Measurements from ENCODE around the gene FBXO44. TPM values are rescaled to one million over a fixed set of nuclear protein-coding genes. Genes with fewer than 3 reads are reported as not detected.

The FBXO44 gene
- total RNA-seq, 1 experiment from 2014 or later: 60.9 TPM

DNA sequence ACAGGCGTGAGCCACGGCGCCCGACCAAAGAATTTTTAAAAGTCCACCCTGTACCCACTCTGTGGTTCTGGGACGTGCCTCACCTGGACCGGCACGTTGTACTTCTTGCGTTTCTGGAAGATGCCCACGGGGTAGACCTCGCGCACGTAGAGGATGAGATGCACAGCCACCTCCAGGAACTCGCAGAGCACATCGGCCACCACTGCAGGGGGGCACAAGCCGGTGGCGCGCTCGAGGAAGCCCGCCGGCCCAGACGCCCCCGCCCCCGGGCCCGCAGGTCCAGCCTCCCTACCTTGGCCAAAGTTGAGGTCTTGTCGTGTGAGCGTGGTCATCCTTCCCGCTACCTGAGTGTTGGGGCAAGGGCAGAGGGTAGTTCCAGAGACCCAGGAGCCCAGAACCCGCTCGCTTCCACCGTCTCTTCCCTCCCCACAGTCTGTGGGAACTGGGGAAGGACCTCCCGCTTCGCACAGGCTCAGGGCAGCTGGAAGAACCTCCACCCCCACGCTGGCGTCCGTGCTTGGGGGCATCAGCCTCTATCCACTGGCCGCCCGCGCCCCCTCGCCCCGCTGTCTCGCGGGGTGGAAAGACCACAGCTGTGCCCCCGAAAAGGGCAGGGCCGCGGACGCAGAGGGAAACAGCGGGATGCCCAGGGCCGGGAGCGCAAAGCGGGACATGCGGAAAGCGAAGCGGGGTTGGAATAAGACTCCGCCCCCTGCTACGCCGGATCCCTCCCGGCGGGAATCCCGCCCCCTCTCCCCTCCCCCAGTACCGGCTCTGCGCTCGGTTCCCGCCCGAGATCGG, 25.8 kb downstream of the FBXO44 start:
- intact Hi-C loops (cut with micrococcal nuclease): no loop called here
- H3K79me2 ChIP-seq (ENCODE audit: insufficient read depth, low read length): peaks cover 14% of the 10 kb centered on the region; the same call in 1 of the 2 replicates
- no peak for DNase-seq (ENCODE audit: low read depth, low spot score)
- peaks cover 11 to 12% of the 10 kb centered on the region in 2 experiments; a peak in 3 of 4 replicates for H3K36me3 ChIP-seq (ENCODE audit: control insufficient read depth in 1 of 2, insufficient read depth in 2 of 2, low read length in 2 of 2)
- peak overlapping the region; percentile 98 for H3K4me2 ChIP-seq (ENCODE audit: low read length)
- ATAC-seq: peak; percentile 73
- BruUV-seq (replicated peaks): TSS peak; percentile 54
- no peak overlapping the region for H2AFZ ChIP-seq (ENCODE audit: low read depth, low read length, poor library complexity, severe bottlenecking)
- H3K9me2 ChIP-seq (ENCODE audit: insufficient read depth): no peaks in the 10 kb centered on the region
- ChIA-PET CTCF (interaction anchor here (1.2 to 2.1 kb wide), 3 partner anchors 16 to 643 kb away, joined by 3 to 9 read pairs (median 4); partner anchors contain the start of gene FBXO6), RAD21 (ENCODE audit: low non-redundant PET in 1 of 2, low total read pairs in 2 of 2, uncharacterized antibody in 2 of 2, unreplicated experiment in 2 of 2) (no interaction called here), POLR2A (interaction anchor here (1.5 to 2.0 kb wide), 2 partner anchors 10 to 27 kb away, joined by 4 to 14 read pairs; partner anchors contain the start of gene DRAXIN)
- H3K4me1 ChIP-seq (ENCODE audit: control insufficient read depth in 1 of 2, insufficient read depth in 2 of 2, low read length in 2 of 2): peaks cover 15 to 24% of the 10 kb centered on the region in 2 experiments; a peak in 3 of 4 replicates
- peak overlapping the region; percentile 89 to 96 for H3K4me3 ChIP-seq (replicated peaks in 1 of 2; ENCODE audit: low read depth in 1 of 2, low read length in 2 of 2)
- peak overlapping the region; percentile 90 for H3K9ac ChIP-seq (ENCODE audit: low read length)
- H3K27ac ChIP-seq (ENCODE audit: low read depth, low read length): peak overlapping the region; percentile 70
- H3K9me3 ChIP-seq (ENCODE audit: control insufficient read depth in 1 of 2, insufficient read depth in 1 of 2, low read depth in 1 of 2, low read length in 2 of 2): no peaks in the 10 kb centered on the region
- no peaks in the 10 kb centered on the region for H3K27me3 ChIP-seq (ENCODE audit: insufficient read depth, low read length)
- no peak for TF ChIP-seq FOSL1 (IDR thresholded peaks at IDR 0.05; ENCODE audit: low read depth)
- peak; percentile 60; the same call in 1 of the 2 replicates for TF ChIP-seq ZFX (IDR thresholded peaks at IDR 0.05)
- TF ChIP-seq POLR2AphosphoS5 (IDR thresholded peaks at IDR 0.05; ENCODE audit: low read depth, low read length): no peak
- H4K20me1 ChIP-seq (ENCODE audit: insufficient read depth): no peaks in the 10 kb centered on the region

DNA sequence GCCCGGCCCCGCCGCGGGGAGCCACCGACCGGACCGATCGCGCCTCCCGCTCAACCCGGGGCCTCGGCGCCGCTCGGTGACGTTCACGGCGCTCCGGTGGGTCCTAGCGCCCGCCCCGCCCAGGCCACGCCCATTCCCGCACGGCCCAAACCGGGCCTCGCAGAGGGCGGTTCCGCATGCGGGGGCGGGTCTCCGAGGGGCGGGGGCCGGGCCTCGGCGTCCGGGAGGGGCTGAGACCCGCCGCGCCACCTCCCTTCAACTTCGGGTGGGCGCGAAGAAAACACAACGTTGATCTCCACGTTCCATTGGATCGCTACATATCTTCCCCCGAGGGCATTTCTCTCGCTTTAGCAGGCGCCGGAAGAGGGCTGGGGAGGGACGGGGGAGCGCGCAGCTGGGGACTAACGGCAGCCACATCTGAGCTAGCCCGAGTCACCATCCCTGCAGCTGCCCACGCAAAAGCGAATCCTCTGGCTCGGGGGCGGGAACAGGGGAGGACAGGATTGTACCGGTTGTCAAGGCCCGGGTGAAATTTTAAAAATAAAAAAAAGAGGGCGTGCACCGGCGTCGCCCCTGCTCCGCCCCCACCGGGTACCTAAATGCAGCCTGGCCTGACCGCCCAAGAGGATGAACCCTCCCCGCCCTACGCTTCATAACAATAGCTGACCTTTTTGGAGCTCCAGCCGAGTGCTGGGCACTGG, 26.5 kb downstream of the FBXO44 start, which contains the start of gene MAD2L2:
Gene MAD2L2, minus strand, starts transcription at position 78 of the 701 bp plus-strand sequence. CDS start 547 bp downstream, outside the sequence.
- TF ChIP-seq RAD21 (IDR thresholded peaks at IDR 0.05; ENCODE audit: low read depth) (no peak), EGR1 (IDR thresholded peaks at IDR 0.05; ENCODE audit: low read depth) (peak; percentile 92), SIN3A (IDR thresholded peaks at IDR 0.05; ENCODE audit: low read depth) (no peak; the same call in 1 of the 2 replicates), FOSL1 (IDR thresholded peaks at IDR 0.05; ENCODE audit: low read depth) (peak; percentile 53; the same call in 1 of the 2 replicates), ZFX (IDR thresholded peaks at IDR 0.05) (0 out of 2 replicates have a peak, but pooled peaks have one; percentile 35), SP1 (IDR thresholded peaks at IDR 0.05; ENCODE audit: low read depth) (peak; percentile 90), POLR2A (IDR thresholded peaks at IDR 0.05; ENCODE audit: borderline replicate concordance, extremely low read depth, insufficient read depth, insufficient read length) (peak; percentile 67), YY1 (IDR thresholded peaks at IDR 0.05; ENCODE audit: extremely low read depth, insufficient replicate concordance, low read depth, low read length) (peak; percentile 49), TCF7L2 (IDR thresholded peaks at IDR 0.05; ENCODE audit: borderline replicate concordance, extremely low read depth, insufficient read depth, insufficient read length) (no peak), POLR2AphosphoS5 (IDR thresholded peaks at IDR 0.05; ENCODE audit: low read depth, low read length) (peak; percentile 85)
- TF ChIP-seq, protein P1, sequence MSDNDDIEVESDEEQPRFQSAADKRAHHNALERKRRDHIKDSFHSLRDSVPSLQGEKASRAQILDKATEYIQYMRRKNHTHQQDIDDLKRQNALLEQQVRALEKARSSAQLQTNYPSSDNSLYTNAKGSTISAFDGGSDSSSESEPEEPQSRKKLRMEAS (IDR thresholded peaks at IDR 0.05): peak; percentile 54
- RAD21 ChIA-PET (ENCODE audit: low non-redundant PET in 1 of 2, low total read pairs in 2 of 2, uncharacterized antibody in 2 of 2, unreplicated experiment in 2 of 2): no interaction called here
- Histone ChIP-seq H3K79me2 (ENCODE audit: insufficient read depth, low read length) (peaks cover 14% of the 10 kb centered on the region; the same call in 1 of the 2 replicates), H3K27me3 (ENCODE audit: insufficient read depth, low read length) (no peaks in the 10 kb centered on the region), H3K9ac (ENCODE audit: low read length) (peak within 1 kb of the TSS; percentile 90), H2AFZ (ENCODE audit: low read depth, low read length, poor library complexity, severe bottlenecking) (peak within 1 kb of the TSS; percentile 84), H3K36me3 (ENCODE audit: control insufficient read depth in 1 of 2, insufficient read depth in 2 of 2, low read length in 2 of 2) (peaks cover 5% of the 10 kb centered on the region in 2 experiments; a peak in 3 of 4 replicates), H3K4me3 (replicated peaks in 1 of 2; ENCODE audit: low read depth in 1 of 2, low read length in 2 of 2) (peak within 1 kb of the TSS; percentile 89 to 96), H4K20me1 (ENCODE audit: insufficient read depth) (no peaks in the 10 kb centered on the region), H3K4me2 (ENCODE audit: low read length) (peak within 1 kb of the TSS; percentile 98), H3K9me3 (ENCODE audit: control insufficient read depth in 1 of 2, insufficient read depth in 1 of 2, low read depth in 1 of 2, low read length in 2 of 2) (no peaks in the 10 kb centered on the region), H3K27ac (ENCODE audit: low read depth, low read length) (peak within 1 kb of the TSS; percentile 70), H3K4me1 (ENCODE audit: control insufficient read depth in 1 of 2, insufficient read depth in 2 of 2, low read length in 2 of 2) (peaks cover 15 to 24% of the 10 kb centered on the region in 2 experiments; a peak in 3 of 4 replicates), H3K9me2 (ENCODE audit: insufficient read depth) (no peaks in the 10 kb centered on the region)
- POLR2A ChIA-PET: interaction anchor here (0.6 to 2.0 kb wide), 5 partner anchors 10 to 652 kb away, joined by 3 to 14 read pairs (median 4); partner anchors contain the start of gene DRAXIN
- CTCF ChIA-PET: interaction anchor here (1.0 to 2.1 kb wide), 4 partner anchors 9 to 644 kb away, joined by 3 to 9 read pairs (median 4); partner anchors contain the start of gene FBXO6
- no TSS peak for BruUV-seq (replicated peaks)
- DNase-seq (ENCODE audit: low read depth, low spot score) (peak; percentile 58), ATAC-seq (peak; percentile 85)
- intact Hi-C loops (cut with micrococcal nuclease): no loop called here
